Gastrocnemius medialis (tissue), 4 donors: ENCODE measurements around the gene PLXNA2.

ENCODE experiments used
- CTCF ChIP-seq, 5 experiments: fragments of 450-650 bp in 3 of 5; fragments of 200-600 bp in 2 of 5; sonication (generic) in 2 of 5; IDR thresholded peaks in 4 of 5; conservative IDR thresholded peaks in 1 of 5; 1 replicate in 4 of 5; 2 replicates in 1 of 5; pipeline ENCODE4 v1.5.1; 2016 to 2019; ENCODE audit warnings: antibody characterized with exemption in 5 of 5, mild to moderate bottlenecking in 3 of 5, moderate library complexity in 3 of 5
- POLR2A ChIP-seq, 2 donors: fragments of 450-650 bp; IDR thresholded peaks; one replicate each; pipeline ENCODE4 v1.6.1; 2017; ENCODE audit warnings: antibody characterized with exemption in 2 of 2, mild to moderate bottlenecking in 2 of 2, moderate library complexity in 2 of 2

GRCh38 chr1:208174200-208174599 lies 70.0 kb downstream of the PLXNA2 start:
- TF ChIP-seq CTCF (IDR thresholded peaks at IDR 0.05 in 4 of 5, conservative IDR thresholded peaks at IDR 0.05 in 1 of 5) = no peak
- TF ChIP-seq POLR2A (IDR thresholded peaks at IDR 0.05) = no peak
